ENCODE results near the gene PTPRE.

PTPRE gene

GRCh38 chr10:127932521-127933270 lies 25.8 kb downstream of the PTPRE start:
- no peak for FAIRE-seq

- FAIRE-seq: no peak
Measured at GRCh38 chr10:127933271-127933670, 26.4 kb downstream of the PTPRE start.

- no peak for FAIRE-seq
Measured at GRCh38 chr10:127934383-127934782, 27.5 kb downstream of the PTPRE start.

- FAIRE-seq: no peak
Measured at GRCh38 chr10:127935071-127935561, 28.2 kb downstream of the PTPRE start.

GRCh38 chr10:127937069-127937468 lies 30.2 kb downstream of the PTPRE start:
- FAIRE-seq: no peak

- FAIRE-seq: no peak
Measured at GRCh38 chr10:127937915-127938463, 31.1 kb downstream of the PTPRE start.

GRCh38 chr10:127939786-127940330 lies 33.0 kb downstream of the PTPRE start:
- FAIRE-seq: no peak

GRCh38 chr10:127940866-127941640 lies 34.1 kb downstream of the PTPRE start:
- no peak for FAIRE-seq

GRCh38 chr10:127942811-127943210 lies 35.9 kb downstream of the PTPRE start:
- FAIRE-seq: no peak

GRCh38 chr10:127943336-127943910 lies 36.5 kb downstream of the PTPRE start:
- no peak for FAIRE-seq

GRCh38 chr10:127944256-127944655 lies 37.4 kb downstream of the PTPRE start:
- no peak for FAIRE-seq

- no peak for FAIRE-seq
Measured at GRCh38 chr10:127945341-127945758, 38.4 kb downstream of the PTPRE start.

GRCh38 chr10:127945948-127946711 lies 39.2 kb downstream of the PTPRE start:
- FAIRE-seq: no peak

- no peak for FAIRE-seq
Measured at GRCh38 chr10:127947211-127947610, 40.3 kb downstream of the PTPRE start.

- FAIRE-seq: no peak
Measured at GRCh38 chr10:127948791-127949190, 41.9 kb downstream of the PTPRE start.

GRCh38 chr10:127949831-127950230 lies 42.9 kb downstream of the PTPRE start:
- FAIRE-seq: no peak

GRCh38 chr10:127951861-127952574 lies 45.1 kb downstream of the PTPRE start:
- no peak for FAIRE-seq

GRCh38 chr10:127952575-127952869 lies 45.6 kb downstream of the PTPRE start:
- no peak for FAIRE-seq

- FAIRE-seq: no peak
Measured at GRCh38 chr10:127952918-127953317, 46.0 kb downstream of the PTPRE start.

GRCh38 chr10:127953876-127954275 lies 47.0 kb downstream of the PTPRE start:
- no peak for FAIRE-seq

GRCh38 chr10:127959428-127959827 lies 52.5 kb downstream of the PTPRE start:
- FAIRE-seq: no peak

GRCh38 chr10:127961071-127961470 lies 54.2 kb downstream of the PTPRE start:
- FAIRE-seq: no peak
